Activated gamma-delta T cell treated with anti-CD3 and anti-CD28 coated beads, Interleukin-2, amount 50 U/mL, for 16 hours (primary cell): Measurements from ENCODE around the gene ANXA2R.
"Not testable (repeated sequence)": the region's sequence is repeated elsewhere in the genome, so short reads cannot be mapped to it uniquely, and the experiment has no call there.

ENCODE experiments used
- DNase-seq: peaks from one replicate; pipeline ENCODE4 v3.0.0-alpha.2; 2020; ENCODE audit warnings: low read depth

The ANXA2R gene

DNA sequence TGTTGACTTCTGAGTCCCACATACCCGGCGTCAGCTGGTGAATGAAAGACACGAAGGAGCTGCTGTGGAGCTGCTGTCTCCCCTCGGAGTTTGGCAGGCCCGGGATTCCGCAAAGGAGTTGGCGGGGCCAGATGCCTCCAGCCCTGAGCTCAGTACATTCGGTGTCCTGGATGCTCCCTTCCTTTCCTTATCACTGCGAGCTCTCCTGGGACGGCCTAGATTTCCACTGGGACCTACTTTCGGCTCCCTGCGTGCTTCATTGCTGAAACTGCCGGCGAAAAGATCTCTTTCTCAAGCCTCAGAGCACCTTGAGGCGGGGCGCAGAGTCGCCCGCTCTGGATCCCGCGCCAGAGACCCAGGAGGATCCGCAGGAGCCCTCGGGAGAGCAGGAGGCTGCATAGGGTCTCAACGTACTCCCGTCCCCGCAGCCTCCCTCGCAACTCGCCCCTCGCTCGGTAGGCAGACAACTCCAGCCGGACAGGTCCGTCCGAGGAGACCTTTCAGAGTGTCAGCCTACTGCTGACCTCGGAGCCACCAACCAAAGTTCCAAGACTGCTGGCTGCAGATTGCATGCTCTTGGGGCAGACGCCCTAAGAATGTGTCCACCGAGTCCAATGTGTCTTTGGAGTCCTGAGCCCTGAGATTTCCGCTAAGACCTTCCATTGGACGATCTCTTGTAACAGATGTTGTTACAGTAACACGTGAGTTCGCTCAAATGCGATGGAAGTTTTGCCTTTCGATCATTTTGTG, 6.1 kb downstream of the ANXA2R start:
- no peak for DNase-seq

DNA sequence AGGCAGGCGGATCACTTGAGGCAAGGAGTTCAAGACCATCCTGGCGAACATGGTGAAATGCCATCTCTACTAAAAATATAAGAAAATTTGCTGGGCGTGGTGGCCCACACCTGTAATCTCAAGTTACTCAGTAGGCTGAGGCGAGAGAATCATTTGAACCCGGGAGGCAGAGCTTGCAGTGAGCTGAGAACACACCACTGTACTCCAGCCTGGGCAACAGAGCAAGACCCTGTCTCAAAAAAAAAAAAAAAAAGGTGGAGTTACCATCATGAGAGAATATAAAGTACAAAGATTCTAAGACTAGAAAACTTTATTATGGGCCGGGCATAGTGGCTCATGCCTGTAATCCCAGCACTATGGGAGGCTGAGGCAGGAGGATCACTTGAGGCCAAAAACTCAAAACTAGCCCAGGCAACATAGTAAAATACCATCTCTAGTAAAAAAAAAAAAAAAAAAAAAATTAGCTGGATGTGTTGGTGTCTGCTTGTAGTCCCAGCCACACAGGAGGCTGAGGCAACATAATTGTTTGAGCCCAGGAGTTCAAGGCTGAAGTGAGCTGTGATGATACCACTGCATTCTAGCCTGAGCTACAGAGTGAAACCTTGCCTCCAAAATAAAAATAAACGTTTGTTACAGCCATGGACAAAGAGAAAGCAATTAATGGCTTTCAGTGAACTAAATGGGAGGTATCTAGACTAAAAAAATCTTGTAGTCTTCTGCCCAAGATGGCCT, 12.9 kb downstream of the ANXA2R start:
- DNase-seq: no peak

DNA sequence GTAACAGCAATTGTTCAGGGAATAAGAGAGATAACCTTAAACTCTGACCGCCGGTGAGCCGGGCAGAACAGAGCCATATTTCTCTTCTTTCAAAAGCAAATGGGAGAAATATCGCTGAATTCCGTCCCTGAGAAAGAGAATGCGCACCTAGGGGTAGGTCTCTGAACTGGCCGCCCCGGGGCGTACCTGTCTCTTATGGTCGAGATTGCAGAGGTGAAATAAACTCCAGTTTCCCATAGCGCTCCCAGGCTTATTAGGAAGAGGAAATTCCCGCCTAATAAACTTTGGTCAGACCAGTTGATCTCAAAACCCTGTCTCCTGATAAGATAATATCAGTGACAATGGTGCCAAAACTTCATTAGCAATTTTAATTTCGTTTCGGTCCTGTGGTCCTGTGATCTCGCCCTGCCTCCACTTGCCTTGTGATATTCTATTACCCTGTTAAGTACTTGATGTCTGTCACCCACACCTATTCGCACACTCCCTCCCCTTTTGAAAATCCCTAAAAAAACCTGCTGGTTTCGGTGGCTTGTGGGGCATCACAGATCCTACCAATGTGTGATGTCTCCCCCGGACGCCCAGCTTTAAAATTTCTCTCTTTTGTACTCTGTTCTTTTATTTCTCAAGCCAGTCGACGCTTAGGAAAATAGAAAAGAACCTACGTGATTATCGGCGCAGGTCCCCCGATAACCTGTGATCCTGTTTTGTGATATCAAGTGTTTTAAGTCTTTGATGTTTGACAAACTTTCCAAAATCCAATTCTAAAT, 14.8 kb downstream of the ANXA2R start:
- DNase-seq: not testable (repeated sequence)

DNA sequence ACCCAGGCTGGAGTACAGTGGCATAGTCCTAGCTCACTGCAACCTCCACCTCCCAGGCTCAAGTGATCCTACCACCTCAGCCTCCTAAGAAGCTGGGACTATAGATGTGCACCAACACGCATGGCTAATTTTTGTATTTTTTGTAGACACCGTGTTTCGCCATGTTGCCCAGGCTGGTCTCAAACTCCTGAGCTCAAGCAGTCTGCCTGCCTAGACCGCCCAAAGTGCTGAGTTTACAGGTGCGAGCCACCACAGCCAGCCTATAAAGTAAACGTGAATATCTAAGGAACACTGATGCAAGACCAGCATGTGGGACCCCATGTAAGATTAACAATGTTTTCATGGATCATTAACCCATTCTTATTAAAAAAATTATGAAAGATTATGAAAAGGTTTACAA, 15.9 kb downstream of the ANXA2R start:
- DNase-seq: no peak

DNA sequence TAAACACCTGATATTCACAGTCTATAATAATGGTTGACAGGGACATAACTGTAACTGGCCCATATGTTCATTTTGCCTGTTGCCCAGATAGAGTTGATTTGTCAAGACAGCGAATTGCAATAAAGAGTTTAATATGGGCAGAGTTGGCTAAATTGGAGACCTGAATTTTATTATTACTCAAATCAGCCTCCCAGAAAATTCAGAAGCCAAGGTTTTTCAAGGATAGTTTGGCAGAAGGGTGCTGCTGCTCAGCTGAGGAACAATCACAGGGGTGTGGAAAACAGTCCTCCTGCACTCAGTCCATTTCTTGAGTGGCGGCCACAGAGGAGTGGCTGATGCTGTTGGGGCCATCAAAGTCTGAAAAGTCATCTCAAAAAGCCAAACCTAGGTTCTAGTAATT, 19.0 kb downstream of the ANXA2R start:
- no peak for DNase-seq

DNA sequence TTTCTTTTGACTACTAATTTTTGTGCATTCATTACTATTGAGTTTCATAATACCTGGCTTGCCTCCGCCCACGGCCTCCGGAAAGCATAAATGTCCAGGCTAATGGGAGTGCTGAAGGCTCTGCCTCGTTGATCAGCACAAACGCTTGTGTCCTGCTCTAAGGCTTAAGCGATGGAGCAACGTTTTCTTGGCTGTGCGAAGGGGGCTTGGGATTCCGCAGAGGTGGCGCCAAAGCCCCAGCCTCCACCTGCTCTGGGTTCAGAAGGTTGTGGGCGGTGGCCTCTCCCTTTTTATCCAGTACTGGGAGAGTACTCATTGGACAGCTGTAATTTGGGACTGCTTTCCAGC, 19.7 kb downstream of the ANXA2R start:
- no peak for DNase-seq

DNA sequence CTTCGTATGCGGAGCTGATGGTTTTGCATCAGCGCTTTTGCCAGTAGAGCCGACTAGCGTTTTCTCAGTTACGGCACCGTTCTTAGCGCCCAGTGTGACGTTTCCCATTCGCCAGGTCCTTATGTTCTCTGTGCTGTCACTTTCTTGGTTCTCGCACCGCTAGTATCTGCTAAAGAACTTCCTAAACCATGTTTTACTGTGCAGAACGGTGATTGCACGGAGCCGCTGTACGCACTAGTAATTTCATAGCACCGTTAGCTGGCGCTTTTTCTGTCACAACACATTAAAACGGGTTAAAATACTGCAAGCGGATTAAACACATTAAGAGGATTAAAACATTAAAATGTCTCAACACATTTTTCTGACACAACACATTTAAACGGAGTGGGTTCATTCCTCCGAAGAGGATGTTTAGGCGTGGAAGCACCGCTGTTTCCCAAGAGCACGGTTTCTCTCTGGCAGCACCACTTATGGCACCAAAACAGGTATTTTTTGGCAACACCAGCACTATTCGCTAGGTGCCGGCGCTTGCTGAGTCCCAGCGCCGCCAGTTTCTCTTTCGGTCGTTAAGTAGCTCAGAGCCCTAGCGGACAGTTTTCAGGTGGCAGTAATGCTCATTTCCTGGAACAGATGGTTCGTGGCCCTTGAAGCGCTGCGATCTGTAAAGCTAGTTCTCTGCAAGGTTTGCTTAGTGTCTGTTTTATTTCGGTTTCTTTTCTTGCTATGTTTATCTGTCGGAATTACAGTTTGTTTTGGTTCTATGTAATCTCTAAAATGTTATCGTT, 20.3 kb downstream of the ANXA2R start:
- DNase-seq: peak; percentile 78

DNA sequence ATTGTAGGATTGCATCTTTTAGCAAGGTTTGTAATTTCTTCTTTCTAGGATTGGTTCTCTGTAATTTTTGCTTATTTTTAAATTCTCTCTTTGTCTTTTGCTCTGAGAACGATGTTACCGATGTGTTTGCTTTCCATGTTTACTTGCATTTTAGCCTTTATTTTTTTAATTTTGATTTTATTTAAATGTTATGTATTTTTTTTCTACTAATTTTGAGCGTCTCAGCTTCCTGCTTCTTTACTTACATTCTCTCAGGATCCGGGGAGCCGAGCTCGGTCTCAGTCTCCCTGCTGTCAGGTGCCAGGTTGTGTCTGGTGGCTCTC, 20.9 kb downstream of the ANXA2R start:
- no peak for DNase-seq

DNA sequence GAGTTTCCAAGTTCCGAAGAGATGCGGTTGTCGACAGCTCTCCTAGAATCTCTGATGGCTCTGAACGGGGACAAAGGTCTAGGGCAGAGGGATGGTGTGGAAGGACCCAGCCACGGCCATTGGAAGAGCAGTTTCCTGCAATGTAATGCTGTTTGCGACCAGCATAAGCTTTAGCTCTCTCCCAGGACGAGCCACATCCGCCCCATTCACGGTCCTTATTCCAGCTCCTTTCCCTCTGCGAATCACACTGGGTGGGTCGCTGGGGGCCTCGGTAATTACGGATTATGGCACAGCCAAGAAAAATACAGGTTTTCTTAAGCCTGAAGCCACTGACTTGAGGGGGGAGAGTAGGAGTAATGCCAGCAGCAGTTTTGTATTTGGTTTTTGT, 22.7 kb downstream of the ANXA2R start:
- no peak for DNase-seq

DNA sequence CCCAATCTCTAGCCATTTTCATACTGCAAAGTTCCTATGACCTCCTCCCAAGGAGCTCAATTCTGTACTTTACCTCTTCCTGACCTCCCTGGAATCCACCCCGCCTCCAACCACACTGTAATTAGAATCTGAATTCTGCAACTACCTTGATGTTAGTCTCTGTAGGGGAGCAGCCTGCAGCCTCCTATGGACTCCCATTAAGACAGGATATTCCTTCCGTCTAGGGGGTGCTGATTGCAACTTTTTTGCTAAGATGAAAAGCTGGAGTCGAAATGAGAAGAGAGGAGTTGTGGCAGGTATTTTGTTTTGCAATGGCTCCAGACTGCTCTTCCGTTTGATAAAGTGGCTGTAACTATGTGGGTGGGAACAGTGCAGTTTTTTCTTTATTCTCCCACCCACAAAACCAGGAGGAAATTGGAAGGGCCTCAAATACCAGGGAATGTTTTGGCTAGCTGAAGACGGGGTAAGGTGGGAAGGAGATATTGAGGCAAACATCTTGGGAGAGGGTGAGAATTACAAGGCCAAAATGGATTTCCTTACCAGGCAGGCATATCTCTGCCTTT, 23.8 kb downstream of the ANXA2R start:
- no peak for DNase-seq

DNA sequence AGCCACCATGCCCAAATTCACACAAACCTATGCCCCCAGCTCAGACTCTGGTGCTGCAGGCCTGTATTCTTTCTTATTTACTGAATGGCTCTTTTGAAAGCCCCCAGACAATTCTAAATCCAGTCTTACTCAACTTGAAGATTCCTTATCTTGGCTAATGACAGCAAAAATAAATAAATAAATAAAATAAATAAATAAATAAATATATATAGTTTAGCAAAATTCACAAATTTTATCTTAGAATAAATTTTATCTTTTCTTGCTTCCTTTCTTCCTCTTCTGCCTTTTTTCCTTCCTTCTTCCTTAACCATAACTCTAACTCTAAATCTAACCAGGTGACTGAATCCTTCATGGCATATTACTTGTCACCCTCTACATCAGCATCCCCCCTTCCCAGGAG, 25.6 kb downstream of the ANXA2R start:
- no peak for DNase-seq

DNA sequence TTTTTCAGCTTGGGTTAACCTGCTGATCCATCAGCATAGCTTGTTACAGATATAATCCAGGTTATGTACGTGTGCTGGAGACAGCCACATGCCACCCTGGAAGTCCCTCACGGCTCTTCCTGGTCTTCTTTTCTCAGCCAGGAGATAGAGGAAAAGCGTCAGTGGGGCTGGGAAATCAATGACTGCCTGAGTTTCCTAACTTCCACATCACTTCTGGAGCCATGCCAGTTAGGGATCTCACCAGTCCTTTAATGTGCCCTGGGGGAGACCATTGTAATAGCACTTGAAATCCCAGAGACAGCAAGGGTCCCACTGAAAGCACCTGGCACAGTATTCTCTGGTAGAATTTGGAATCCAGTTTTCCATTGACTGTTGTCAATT, 29.2 kb downstream of the ANXA2R start:
- DNase-seq: no peak

DNA sequence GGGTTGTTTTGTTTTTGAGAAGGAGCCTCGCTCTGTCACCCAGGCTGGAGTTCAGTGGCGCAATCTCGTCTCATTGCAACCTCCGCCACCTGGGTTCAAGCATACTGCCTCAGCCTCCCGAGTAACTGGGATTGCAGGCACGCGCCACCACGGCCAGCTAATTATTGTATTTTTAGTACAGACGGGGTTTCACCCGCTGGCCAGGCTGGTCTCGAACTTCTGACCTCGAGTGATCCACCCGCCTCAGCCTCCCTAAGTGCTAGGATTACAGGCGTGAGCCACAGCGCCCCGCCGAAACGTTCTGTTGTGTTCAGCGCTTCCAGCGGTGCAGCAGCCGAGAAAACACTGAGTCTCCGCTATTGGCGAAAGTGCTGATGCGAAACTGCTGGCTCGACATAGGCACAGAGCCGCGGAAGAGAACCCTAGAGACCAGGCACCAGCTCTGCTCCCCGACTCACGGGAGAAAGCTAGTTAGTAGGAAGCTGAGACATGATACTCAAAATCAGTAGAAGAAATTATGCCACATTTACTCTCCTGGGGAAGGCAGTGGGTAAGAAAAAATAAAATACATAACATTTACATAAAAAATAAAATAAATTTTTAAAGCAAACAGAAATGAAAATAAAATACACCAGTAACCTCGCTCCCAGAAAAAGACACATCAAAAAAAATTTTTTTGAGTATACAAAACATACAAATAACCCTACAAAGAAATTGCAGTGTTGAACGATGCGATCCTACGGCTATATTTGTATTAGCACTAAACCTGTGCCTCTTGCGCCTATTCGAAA, 31.6 kb downstream of the ANXA2R start:
- DNase-seq: peak; percentile 81

DNA sequence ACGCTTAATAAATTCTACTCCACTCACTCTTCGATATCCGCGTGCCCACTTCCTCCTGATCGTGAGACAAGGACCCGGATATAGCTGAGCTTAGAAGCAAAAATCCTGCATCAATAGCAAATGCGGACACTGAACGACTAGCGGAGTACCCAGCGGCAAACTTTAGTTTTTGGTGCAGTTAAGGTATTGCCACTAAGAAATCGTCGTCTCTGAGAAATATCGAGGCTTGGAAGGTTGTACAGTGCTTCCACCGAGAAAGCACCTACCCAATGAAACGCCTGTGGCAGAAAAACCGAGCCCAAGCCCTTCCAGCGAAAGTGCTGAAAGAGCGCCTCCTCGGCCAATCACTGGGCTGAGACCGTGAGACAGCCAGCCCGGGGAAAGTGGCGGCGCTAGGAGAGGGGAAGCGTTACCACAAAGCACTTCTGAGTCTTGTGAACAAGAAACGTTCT, 32.2 kb downstream of the ANXA2R start:
- DNase-seq: peak; percentile 62

DNA sequence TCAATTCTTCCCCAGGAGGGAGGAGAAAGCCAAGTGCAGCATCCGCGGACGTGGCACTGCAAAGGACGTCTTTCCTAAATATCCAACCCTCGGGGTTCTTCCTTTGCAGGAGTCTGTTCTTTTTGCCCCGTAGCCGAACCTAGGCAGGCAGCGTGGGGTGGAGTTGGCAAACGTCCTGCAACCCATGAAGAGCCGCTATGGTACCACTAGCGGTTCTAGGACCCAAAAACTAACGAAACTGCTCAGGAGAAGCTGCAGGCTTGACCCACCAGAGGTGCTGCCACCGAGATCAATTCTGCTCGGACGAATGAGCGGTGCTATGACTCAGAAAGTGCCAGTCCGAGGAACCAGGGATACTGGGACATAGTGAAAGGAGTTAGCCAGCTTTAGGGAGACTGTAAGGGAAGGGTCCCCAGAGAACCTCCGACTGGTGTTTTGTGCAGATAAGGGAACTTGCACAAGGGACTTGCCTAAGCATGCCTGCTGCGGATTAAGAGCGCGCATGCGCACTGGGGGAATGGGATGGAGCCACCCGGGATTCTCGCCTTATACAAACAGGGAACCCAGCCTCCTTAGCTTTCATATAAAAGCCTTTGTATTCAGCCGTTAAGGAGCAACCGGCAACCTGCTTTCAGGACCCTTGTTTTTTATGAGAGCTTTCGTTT, 32.7 kb downstream of the ANXA2R start:
- DNase-seq: peak; percentile 69

DNA sequence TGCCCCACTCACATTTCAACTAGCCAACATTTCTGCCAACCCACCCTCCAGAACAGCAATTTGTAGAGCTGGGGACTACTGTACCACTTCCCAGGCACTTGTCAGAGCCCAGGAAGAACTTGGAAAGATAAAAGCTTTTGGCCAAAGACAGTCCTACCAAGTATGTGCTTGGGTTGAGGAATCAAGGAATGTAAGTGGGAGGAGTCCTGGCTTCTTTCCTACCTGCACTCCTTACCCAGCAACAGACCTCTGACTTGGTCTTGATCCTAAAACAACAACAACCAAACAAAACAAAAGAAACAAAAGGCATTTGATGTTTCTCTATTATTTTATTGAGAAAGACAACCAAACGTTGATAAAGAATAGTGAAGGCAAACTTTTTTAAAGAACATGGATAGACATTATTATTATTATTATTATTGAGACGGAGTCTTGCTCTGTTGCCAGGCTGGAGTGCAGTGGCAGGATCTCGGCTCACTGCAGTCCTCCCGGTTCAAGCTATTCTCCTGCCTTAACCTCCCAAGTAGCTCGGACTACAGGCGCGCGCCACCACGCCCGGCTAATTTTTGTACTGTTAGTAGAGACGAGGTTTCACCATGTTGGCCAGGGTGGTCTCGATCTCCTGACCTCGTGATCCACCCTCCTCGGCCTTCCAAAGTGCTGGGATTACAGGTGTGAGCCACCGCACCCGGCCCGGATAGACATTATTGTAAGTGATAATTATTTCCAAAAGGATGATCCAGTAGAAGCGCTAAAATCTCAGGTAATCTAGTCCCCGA, 33.5 kb downstream of the ANXA2R start:
- DNase-seq: no peak

DNA sequence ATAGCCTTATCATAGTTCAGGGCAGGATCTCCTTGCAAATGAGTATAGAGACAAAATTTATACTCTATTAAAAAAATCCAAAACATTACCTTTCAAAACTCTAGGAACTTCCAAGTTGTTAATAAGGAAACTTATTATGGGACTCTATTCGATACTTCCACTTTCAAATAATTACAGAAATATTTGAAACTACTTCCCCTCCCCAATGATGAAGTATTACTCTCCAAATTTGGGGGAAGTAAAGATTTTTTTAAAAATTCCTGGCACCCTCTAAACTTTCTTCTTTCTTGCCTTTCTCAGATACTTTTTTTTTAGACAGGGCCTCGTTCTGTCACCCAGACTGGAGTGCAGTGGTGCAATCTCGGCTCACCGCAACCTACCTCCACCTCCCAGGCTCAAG, 35.1 kb downstream of the ANXA2R start:
- DNase-seq: no peak

DNA sequence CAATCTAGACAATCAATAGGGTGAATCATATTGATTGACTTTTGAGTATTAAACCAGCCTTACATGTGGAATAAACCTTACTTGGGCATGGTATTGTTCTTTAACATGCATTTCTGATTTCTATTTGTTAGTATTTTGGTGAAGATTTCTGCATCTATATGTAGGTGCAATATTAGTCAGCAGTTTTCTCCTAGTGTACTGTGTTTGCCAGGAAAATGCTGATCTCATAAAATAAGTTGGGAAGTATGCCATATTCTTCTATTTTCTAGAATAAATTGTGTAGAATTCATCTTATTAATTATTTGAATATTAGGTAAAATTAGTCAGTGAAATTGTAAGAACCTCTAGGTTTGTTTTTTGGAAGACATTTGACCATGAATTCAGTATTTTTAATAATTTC, 38.4 kb downstream of the ANXA2R start:
- DNase-seq: no peak

DNA sequence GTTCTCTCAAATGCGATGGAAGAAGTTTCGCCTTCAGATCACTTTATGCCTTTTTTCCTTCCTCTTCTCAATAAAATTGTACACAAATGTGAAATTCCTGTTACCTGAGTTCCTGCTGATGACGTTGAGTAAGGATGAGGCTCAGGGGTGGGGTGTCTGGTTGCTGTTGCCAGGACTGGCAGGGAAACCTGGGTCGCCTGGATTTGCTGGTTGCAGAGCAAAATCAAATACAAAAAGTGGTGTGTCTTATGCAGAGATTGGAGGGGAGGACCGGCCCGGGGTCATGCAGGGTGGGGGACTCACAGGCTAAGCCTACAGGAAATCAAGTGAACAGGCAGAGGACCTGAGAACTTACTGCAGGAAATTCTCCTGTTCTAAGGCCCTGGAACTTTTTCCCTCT, 39.2 kb downstream of the ANXA2R start:
- DNase-seq: no peak
